GM12892 (cell line): ENCODE data around the gene TMEM167A. TPM values are rescaled to one million over a fixed set of nuclear protein-coding genes. Genes with fewer than 3 reads are reported as not detected.
A peak's percentile ranks its signal among the peaks of the same experiment; 100 is the strongest.

Experiments
- DNase-seq: peaks from one replicate; pipeline ENCODE4 v3.0.0; 2011; ENCODE audit not compliant: insufficient read length
- FAIRE-seq: peaks from 2 replicates; lab custom pipeline; 2011; peaks lifted over from hg19 to GRCh38; lab: Jason Lieb, UNC
- POLR2A ChIP-seq: IDR thresholded peaks from 2 replicates; pipeline ENCODE4 v1.6.1; 2011; ENCODE audit warnings: low read depth, low read length, control low read depth
- POLR2AphosphoS5 ChIP-seq: IDR thresholded peaks from 2 replicates; pipeline ENCODE4 v1.6.1; 2011; ENCODE audit warnings: low read depth, low read length, control low read depth
- TAF1 ChIP-seq: IDR thresholded peaks from 2 replicates; pipeline ENCODE4 v1.6.1; 2011; ENCODE audit warnings: low read depth, mild to moderate bottlenecking, control low read depth, low read length, borderline replicate concordance
- polyA plus RNA-seq: library from polyadenylated mRNA; unstranded; fragments of >200 nt; gene quantifications from one replicate; pipeline ENCODE4 v1.2.1, GENCODE V29; 2012; ENCODE audit warnings: missing spikeins, inconsistent platforms; ENCODE audit not compliant: missing spikeins

Gene TMEM167A, protein sequence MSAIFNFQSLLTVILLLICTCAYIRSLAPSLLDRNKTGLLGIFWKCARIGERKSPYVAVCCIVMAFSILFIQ
- 76.2 TPM for polyA plus RNA-seq

DNA sequence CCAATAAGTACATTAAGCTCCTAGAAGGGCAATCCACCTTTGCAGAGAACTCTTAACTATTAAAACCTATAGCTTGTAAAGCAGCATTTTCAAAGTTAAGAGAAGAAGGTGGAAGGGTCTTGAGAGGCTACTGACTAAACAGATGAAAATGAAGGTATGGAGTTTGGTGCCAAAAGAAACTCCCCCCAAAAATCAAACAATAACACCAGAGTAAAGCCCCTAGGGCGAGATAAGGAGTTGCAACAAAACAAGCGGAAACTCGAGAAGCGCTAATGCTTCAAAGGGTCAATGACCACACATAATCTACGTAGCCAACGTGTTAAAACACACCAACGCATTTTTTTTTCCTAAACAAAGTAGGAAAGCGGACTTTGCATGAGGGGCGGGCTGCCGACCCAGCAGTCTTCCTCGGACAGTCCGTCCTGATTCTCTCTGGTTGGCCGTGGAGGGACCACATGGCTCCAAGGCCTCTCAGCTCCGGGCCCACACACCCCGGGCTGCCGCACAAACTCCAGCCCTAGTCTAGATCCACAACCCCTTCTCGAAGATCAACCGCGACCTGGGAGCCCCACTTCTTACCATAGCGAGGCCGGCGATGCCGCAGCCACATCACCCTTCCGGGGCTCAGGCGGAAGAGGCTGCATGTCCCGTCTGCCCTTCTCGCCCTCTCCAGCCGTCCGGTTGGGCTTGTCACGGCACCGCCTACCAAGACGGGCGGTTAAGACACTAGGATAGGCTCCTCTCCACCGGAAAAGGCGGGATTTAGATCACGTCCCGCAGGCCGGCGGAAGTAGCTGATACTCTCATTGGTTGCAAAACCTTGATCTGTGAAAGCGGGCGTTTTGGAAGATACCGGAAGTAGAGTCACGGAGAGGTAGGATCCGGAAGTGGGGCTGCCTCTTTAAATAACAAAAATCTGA lies at the start of gene TMEM167A, which contains the start of gene XRCC4:
TSS of gene TMEM167A (minus strand) at position 653 of the 920 bp plus-strand sequence. CDS start at position 582, 71 bp downstream.
TSS of gene XRCC4 (plus strand) at position 806 of the 920 bp plus-strand sequence. CDS start 27,373 bp downstream, outside the sequence.
- FAIRE-seq (peak; percentile 97), DNase-seq (peak; percentile 71)
- TF ChIP-seq TAF1 (peak; percentile 86), POLR2AphosphoS5 (peak; percentile 96), POLR2A (peak; percentile 96)

DNA sequence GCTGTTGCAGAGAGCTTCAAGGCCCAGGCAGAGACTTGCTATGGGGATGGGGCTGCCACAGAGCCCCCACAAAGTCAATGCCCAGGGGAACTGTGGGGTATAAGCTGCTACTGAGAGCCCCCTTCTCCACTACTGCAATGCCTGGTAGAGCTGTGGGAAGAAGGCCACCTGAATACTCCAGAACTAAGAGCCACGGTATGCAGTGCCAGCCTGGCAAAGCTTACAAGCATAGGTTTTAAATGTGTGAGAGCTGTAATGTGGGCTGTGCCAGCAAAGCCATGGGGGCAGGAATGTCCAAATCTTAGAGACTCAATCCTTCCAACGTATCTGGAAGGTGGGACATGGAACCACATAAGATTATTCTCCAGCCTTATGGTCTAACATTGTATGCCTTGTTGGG lies 49.3 kb upstream of the TMEM167A start:
- DNase-seq: no peak
- TF ChIP-seq POLR2A (no peak), POLR2AphosphoS5 (no peak), TAF1 (no peak)
- no peak for FAIRE-seq

DNA sequence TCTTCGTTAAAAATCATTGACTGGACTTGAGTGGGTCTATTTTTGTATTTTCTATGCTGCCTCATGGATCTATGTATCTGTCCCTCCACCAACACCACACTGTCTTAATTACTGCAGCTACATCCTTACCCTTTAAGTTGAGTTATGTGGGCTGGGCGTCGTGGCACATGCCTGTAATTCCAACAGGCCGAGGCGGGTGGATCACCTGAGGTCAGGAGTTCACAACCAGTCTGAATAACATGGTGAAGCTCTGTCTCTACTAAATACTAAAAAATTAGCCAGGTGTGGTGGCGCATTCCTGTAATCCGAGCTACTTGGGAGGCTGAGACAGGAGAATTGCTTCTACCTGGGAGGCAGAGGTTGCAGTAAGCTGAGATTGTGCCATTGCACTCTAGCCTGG lies 48.4 kb upstream of the TMEM167A start:
- DNase-seq (no peak), FAIRE-seq (no peak)
- no peak for TF ChIP-seq TAF1
- no peak for TF ChIP-seq POLR2A
- no peak for TF ChIP-seq POLR2AphosphoS5

DNA sequence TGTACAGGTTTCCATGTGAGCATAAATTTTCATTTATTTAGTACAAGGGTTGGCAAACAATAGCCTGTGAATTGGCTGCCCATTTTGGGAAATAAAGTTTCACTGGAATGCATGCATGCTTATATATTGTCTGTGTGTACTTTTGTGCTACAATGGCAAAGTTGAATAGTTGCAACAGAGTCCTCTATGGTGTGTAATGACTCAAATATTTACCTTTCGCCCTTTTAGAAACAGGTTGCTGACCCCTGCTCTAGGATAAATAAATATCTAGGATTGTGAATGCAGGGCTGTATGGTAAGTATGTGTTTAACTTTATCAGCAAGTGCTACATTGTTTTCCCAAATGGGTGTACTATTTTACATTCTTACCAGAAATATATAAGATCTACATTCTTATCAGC lies 47.4 kb upstream of the TMEM167A start:
- FAIRE-seq (no peak), DNase-seq (no peak)
- TF ChIP-seq TAF1 (no peak), POLR2AphosphoS5 (no peak), POLR2A (no peak)

DNA sequence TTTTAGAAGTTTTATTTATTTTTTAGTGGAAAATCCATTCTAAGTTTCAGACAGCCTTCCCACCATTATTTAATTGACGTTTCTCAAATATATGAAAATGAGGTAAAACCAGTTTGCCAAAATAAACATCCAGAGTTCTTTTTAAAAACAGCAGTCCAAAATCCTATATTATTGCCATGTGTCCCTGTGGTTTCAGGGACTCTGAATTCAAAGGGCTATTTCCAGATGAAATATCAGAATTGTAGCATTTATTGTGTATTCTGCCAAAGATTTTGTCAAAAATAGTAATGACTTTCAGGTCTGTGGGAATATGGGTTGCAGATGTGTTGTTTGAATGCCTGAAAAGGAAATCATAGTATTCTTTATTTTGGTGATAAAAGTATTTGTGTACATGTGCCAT lies 41.8 kb upstream of the TMEM167A start:
- DNase-seq: no peak
- no peak for TF ChIP-seq POLR2A
- no peak for FAIRE-seq

DNA sequence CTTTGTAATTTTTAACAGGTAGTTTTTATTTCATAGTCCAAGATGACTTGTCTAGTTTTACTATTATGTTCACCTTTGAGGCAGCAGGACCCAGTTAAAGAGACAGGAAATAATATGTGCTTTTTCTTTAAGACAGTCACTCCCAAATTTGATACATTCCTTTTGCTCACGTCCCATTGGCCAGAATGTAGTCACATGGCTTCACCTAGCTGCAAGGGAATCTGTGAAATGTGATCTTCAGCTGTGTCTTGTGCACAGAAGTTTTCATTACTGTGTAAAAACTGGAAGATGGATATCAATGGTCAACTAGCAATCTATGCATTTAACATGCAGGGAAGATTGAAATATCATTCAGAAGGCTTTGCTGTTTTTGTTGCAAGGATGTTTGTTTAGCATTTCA lies 41.3 kb upstream of the TMEM167A start:
- FAIRE-seq: no peak
- TF ChIP-seq POLR2A (no peak), POLR2AphosphoS5 (no peak), TAF1 (no peak)
- DNase-seq: no peak

DNA sequence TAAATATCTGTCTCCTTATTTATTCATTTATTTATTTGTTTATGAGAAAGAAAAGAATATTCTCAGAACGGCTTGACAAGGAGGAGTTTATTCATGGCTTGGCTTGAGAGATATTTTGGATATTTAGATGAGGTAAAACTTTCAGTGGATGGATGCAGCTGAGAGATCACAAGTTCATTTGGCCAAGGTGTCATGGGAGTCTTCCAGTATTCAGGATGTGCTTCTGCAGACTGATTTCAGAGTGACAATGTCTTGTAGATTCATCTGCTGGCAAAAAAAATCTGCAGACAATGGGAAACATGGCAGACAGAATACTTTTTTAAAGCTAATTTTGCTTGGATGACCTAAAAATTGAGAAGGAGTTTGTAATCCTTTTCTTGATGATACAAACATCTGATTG lies 38.6 kb upstream of the TMEM167A start:
- TF ChIP-seq POLR2A (no peak), TAF1 (no peak), POLR2AphosphoS5 (no peak)
- no peak for DNase-seq
- no peak for FAIRE-seq

DNA sequence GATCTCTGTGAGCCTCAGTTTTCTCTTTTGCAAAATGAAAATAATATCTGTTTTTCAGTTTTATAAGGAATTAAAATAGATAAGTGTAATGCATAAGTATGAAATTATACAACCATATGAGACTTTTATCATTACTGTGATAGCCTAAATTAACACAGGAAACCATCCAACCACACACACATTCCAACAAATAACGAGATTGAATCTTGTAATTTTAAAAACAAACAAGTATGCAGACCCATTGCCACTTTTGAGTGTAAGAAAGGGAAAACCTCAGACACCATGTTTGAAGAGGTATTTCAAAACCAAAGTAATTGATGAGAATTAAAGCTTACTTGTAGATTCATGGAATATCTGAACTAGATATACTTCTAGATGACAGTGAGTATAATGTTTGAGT lies 32.2 kb upstream of the TMEM167A start:
- FAIRE-seq (no peak), DNase-seq (no peak)
- TF ChIP-seq TAF1 (no peak), POLR2AphosphoS5 (no peak), POLR2A (no peak)

GRCh38 chr5:83107692-83108420 lies 30.7 kb upstream of the TMEM167A start:
- no peak for DNase-seq
- no peak for FAIRE-seq
- TF ChIP-seq TAF1 (no peak), POLR2A (no peak), POLR2AphosphoS5 (no peak)

- DNase-seq (no peak), FAIRE-seq (no peak)
- no peak for TF ChIP-seq POLR2AphosphoS5
- TF ChIP-seq POLR2A: no peak
- no peak for TF ChIP-seq TAF1
Measured at GRCh38 chr5:83104021-83104420, 26.8 kb upstream of the TMEM167A start.

DNA sequence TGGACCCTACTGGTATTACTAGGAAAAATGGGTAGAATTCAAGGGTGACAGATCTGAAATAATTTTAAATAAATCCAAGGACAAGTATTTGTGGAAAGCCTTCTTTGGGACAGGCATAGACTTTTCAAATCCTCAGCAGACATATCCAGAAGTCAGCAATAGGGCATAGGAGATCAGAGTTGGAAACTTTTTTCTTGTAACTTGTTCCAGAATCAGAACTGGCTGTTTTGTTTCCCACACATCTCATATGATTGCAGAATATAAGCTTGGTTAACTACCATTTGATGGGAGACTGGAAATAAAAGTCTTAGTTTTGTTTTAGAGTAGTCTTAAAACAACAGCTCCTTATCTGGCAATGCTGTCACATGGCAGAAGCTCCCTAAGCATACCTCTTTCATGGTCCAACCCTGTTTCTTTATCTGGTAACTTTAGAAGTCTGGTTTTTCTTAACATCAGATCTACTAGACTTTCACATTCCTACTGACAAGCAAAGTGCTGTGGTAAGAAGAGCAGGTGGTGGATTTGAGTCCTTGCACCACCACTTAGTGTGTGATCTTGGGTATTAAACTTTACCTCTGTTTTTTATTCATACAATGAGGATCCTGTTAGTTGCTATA lies 25.3 kb upstream of the TMEM167A start:
- no peak for TF ChIP-seq TAF1
- TF ChIP-seq POLR2AphosphoS5: no peak
- no peak for TF ChIP-seq POLR2A
- FAIRE-seq (no peak), DNase-seq (no peak)
